GM12891 (cell line): ENCODE measurements around the gene C21orf91.

Experiments
- POLR2A ChIP-seq: IDR thresholded peaks from 2 replicates; pipeline ENCODE4 v1.6.1; 2011; ENCODE audit warnings: low read depth, low read length, control low read depth
- POLR2AphosphoS5 ChIP-seq: IDR thresholded peaks from 2 replicates; pipeline ENCODE4 v1.6.1; 2011; ENCODE audit warnings: low read depth, low read length, control low read depth
- TAF1 ChIP-seq: IDR thresholded peaks from 2 replicates; pipeline ENCODE4 v1.6.1; 2011; ENCODE audit warnings: low read depth, low read length, control low read depth

GRCh38 chr21:17803536-17803935 is 15.6 kb downstream of the C21orf91 start:
- no peak for TF ChIP-seq TAF1
- TF ChIP-seq POLR2A: no peak
- no peak for TF ChIP-seq POLR2AphosphoS5
